SJCRH30 (cell line): Measurements from ENCODE around the gene KRTAP12-3. TPM values are rescaled to one million over a fixed set of nuclear protein-coding genes. Genes with fewer than 3 reads are reported as not detected.
"Not testable (repeated sequence)": the region's sequence is repeated elsewhere in the genome, so short reads cannot be mapped to it uniquely, and the experiment has no call there.

Experiments
- DNase-seq, 2 experiments: peaks; one replicate each; pipeline ENCODE4 v3.0.0-alpha.2; 2015 to 2020
- H3K27ac ChIP-seq: fragments of 250-450 bp; sonication (Bioruptor Pico); 2 replicates; pipeline ENCODE4 v1.5.1; 2020; ENCODE audit warnings: mild to moderate bottlenecking, moderate library complexity
- H3K27me3 ChIP-seq: fragments of 250-450 bp; sonication (Bioruptor Pico); 2 replicates; pipeline ENCODE4 v1.5.1; 2020; ENCODE audit warnings: mild to moderate bottlenecking, moderate library complexity
- H3K36me3 ChIP-seq: fragments of 250-450 bp; sonication (Bioruptor Pico); 2 replicates; pipeline ENCODE4 v1.5.1; 2020; ENCODE audit warnings: mild to moderate bottlenecking, moderate library complexity
- H3K4me1 ChIP-seq: fragments of 250-450 bp; sonication (Bioruptor Pico); 2 replicates; pipeline ENCODE4 v1.5.1; 2020; ENCODE audit warnings: mild to moderate bottlenecking, moderate library complexity
- H3K4me3 ChIP-seq: fragments of 250-450 bp; sonication (Bioruptor Pico); 2 replicates; pipeline ENCODE4 v1.5.1; 2020; ENCODE audit warnings: mild to moderate bottlenecking, moderate library complexity
- H3K9me3 ChIP-seq: fragments of 250-450 bp; sonication (Bioruptor Pico); replicated peaks from 2 replicates; pipeline ENCODE4 v1.5.1; 2020; ENCODE audit warnings: mild to moderate bottlenecking, moderate library complexity
- total RNA-seq: library from RNA; depleted of rRNA; stranded (reverse); fragments of >200 nt; shearing (Covaris generic); gene quantifications from 2 replicates; pipeline ENCODE4 v1.2.3, GENCODE V29; 2014

The KRTAP12-3 gene
- total RNA-seq, 1 experiment from 2014 or later = not detected

DNA sequence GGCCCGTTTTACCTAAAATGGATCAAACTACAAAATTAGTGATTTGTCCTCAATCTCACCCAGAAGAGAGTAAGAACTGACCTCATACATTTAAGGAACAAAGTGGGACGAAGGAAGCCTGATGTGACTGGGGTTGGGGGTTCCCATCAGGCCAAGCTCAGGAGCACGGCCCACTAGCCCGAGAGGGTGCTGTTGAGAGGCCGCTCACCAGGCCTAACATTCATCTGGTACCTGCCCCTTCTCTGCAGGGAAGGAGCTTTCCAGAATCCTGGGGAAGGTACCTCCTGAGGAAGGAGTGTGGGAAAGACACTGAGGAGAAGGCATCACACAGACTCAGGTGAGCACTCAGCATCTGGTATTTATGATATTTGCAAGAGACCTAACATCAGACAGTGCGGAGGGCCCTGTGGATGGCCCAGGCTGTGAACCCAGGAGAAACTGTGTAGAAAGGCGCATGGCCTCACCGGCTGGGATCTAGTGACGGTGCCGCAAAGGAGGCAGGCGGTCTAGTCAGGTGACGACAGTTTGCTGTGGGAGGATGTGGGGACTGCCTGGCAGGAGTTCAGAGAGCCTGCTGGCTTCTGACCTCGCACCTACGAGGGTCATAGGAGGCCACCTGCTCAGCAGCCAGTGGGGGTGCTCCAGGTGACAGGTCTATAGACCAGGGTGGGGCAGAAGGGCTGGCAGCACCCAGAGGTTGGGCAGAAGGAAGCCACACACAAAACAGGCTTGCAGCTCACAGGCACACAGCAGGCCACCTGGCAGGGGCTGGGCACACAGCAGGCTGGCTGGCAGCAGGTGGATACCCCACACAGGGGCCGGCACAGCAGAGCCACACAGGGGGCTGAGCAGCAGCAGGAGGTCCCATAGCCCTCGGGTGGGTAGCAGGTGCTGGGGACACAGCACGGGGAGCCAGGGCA lies 3.8 kb upstream of the KRTAP12-3 start:
- no peaks in the 10 kb centered on the region for H3K27me3 ChIP-seq

GRCh38 chr21:44654576-44655175 lies 3.1 kb upstream of the KRTAP12-3 start, which contains the start of gene KRTAP12-4:
Gene KRTAP12-4 (minus strand): TSS chr21:44654659. CDS start chr21:44654614, 45 bp downstream.
- no peak for DNase-seq
- H3K9me3 ChIP-seq = peaks cover 6% of the 10 kb centered on the region; the same call in 1 of the 2 replicates
- no peak within 1 kb of the TSS for H3K27ac ChIP-seq
- H3K4me3 ChIP-seq = no peak within 1 kb of the TSS
- no peaks in the 10 kb centered on the region for H3K27me3 ChIP-seq
- H3K4me1 ChIP-seq = no peaks in the 10 kb centered on the region
- H3K36me3 ChIP-seq = no peaks in the 10 kb centered on the region

More for the DNA sequence above, 3.8 kb upstream of the KRTAP12-3 start:
- H3K4me3 ChIP-seq = no peak overlapping the region
- peaks cover 1% of the 10 kb centered on the region; the same call in 1 of the 2 replicates for H3K4me1 ChIP-seq
- no peak for DNase-seq
- H3K36me3 ChIP-seq = no peaks in the 10 kb centered on the region
- peaks cover 6% of the 10 kb centered on the region; the same call in 1 of the 2 replicates for H3K9me3 ChIP-seq
- no peak overlapping the region for H3K27ac ChIP-seq

DNA sequence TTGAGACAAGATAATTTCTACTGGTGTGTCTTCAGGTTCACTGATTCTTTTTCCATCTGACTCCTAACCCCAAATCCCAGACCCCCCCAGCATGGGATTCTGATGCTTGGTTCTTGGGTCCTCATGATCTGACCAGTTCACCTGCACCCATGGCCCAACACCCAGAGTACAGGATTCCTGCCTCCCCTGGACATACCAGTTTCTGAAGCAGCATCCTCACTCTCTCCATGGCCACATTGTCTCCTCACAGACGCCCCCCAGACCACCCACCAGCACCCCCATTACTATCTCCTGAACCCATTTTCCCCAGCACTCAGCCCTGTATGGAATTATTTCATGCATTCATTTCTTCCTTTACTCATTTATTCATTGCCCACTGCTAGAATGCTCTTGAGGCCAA lies 864 bp upstream of the KRTAP12-3 start:
- Histone ChIP-seq H3K4me1 (no peaks in the 10 kb centered on the region), H3K4me3 (no peak overlapping the region), H3K27me3 (no peaks in the 10 kb centered on the region), H3K36me3 (no peaks in the 10 kb centered on the region), H3K9me3 (peaks cover 6% of the 10 kb centered on the region; the same call in 1 of the 2 replicates), H3K27ac (no peak overlapping the region)
- DNase-seq = no peak

DNA sequence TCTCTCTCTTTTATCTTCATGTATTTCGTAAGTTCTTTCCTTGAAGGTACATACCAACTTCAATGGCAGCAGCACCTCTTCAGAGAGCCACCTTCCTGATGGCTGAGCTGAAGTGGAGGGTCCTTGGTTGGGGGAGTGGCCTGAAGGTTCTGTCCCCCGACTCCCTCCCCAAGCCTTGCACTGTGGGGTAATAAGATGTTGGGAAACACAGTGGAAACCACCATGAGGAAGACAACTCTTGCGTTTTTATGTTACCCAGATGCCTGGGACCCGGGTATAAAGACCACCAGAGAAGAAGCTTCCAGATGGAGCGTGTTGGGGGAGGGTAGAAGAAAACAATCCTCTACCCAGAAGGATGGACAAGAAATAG lies 794 bp downstream of the KRTAP12-3 start:
- no peak overlapping the region for H3K4me3 ChIP-seq
- no peaks in the 10 kb centered on the region for H3K27me3 ChIP-seq
- no peaks in the 10 kb centered on the region for H3K4me1 ChIP-seq
- DNase-seq = no peak
- no peaks in the 10 kb centered on the region for H3K36me3 ChIP-seq
- H3K9me3 ChIP-seq = peaks cover 6% of the 10 kb centered on the region; the same call in 1 of the 2 replicates
- no peak overlapping the region for H3K27ac ChIP-seq

DNA sequence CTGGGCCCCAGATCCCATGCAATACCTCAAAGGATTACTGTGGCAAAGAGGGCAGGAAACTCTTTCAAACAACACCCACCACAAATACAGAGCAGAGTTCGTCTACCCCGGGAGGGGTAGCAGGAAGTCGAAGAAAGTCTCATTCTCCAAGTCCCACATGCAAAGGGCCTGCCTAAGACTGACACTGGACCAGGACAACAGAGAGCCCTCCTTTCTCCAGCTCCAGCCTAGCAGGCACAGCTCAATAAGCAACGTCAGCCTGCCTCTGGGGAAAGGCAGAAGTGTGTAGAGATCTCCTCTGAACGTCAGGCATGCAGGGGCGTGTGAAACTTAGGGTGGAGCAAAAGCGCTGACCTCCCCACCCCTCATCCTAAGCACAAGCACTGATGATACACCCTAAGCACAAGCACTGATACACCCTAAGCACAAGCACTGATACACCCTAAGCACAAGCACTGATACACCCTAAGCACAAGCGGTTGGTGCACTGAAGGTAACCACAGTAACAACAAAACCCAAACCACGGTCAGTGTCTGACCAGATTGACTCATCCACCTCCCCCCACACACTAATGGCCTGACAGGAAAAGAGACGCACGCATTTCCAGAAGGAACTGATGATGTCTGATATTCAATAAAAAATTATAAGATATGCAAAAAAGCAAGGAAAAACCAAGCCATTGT lies 1.3 kb downstream of the KRTAP12-3 start:
- no peak for DNase-seq

GRCh38 chr21:44661567-44661966 lies 3.8 kb downstream of the KRTAP12-3 start:
- H3K9me3 ChIP-seq, H3K36me3 ChIP-seq, H3K27ac ChIP-seq, H3K4me1 ChIP-seq, H3K4me3 ChIP-seq, DNase-seq, H3K27me3 ChIP-seq: not testable (repeated sequence)

More for the DNA sequence above, 1.3 kb downstream of the KRTAP12-3 start:
- Histone ChIP-seq H3K9me3 (peaks cover 6% of the 10 kb centered on the region; the same call in 1 of the 2 replicates), H3K27me3 (no peaks in the 10 kb centered on the region), H3K27ac (no peak overlapping the region), H3K36me3 (no peaks in the 10 kb centered on the region), H3K4me3 (no peak overlapping the region), H3K4me1 (no peaks in the 10 kb centered on the region)

GRCh38 chr21:44664691-44665090 lies 7.0 kb downstream of the KRTAP12-3 start:
- DNase-seq = no peak

GRCh38 chr21:44666401-44667320 lies 8.9 kb downstream of the KRTAP12-3 start, which contains the start of gene KRTAP12-2:
Gene KRTAP12-2 (minus strand): TSS chr21:44666927. CDS start chr21:44666886, 41 bp downstream.
- no peaks in the 10 kb centered on the region for H3K4me1 ChIP-seq
- H3K36me3 ChIP-seq = no peaks in the 10 kb centered on the region
- no peak within 1 kb of the TSS for H3K4me3 ChIP-seq
- no peaks in the 10 kb centered on the region for H3K27me3 ChIP-seq
- no peak within 1 kb of the TSS for H3K27ac ChIP-seq
- DNase-seq = no peak
- H3K9me3 ChIP-seq = 0 out of 2 replicates have a peak, but pooled peaks cover 3% of the 10 kb centered on the region

More at GRCh38 chr21:44664691-44665090, 7.0 kb downstream of the KRTAP12-3 start:
- H3K4me1 ChIP-seq = no peaks in the 10 kb centered on the region
- no peak overlapping the region for H3K4me3 ChIP-seq
- H3K27me3 ChIP-seq = no peaks in the 10 kb centered on the region
- 0 out of 2 replicates have a peak, but pooled peaks cover 3% of the 10 kb centered on the region for H3K9me3 ChIP-seq
- no peaks in the 10 kb centered on the region for H3K36me3 ChIP-seq
- no peak overlapping the region for H3K27ac ChIP-seq

DNA sequence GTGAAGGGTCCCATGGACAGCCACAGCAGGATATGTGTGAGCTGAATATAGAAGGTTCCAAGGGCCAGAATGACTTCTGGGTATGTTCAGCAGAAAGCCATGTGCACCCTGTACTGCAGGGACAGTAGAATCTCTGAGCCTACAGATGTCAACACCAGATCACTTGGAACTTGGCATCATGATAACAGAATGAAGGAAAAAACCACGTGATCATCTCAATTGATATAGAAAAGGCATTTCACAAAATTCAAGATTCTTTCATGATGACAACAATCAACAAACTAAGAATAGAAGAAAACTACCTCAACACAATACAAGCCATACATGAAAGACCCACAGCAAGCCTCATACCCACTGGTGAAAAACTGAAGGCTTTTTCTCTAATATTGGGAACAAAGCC lies 9.9 kb downstream of the KRTAP12-3 start:
- Histone ChIP-seq H3K9me3 (0 out of 2 replicates have a peak, but pooled peaks cover 3% of the 10 kb centered on the region), H3K27me3 (no peaks in the 10 kb centered on the region), H3K36me3 (no peaks in the 10 kb centered on the region), H3K27ac (no peak overlapping the region), H3K4me1 (no peaks in the 10 kb centered on the region), H3K4me3 (no peak overlapping the region)
- DNase-seq = no peak

DNA sequence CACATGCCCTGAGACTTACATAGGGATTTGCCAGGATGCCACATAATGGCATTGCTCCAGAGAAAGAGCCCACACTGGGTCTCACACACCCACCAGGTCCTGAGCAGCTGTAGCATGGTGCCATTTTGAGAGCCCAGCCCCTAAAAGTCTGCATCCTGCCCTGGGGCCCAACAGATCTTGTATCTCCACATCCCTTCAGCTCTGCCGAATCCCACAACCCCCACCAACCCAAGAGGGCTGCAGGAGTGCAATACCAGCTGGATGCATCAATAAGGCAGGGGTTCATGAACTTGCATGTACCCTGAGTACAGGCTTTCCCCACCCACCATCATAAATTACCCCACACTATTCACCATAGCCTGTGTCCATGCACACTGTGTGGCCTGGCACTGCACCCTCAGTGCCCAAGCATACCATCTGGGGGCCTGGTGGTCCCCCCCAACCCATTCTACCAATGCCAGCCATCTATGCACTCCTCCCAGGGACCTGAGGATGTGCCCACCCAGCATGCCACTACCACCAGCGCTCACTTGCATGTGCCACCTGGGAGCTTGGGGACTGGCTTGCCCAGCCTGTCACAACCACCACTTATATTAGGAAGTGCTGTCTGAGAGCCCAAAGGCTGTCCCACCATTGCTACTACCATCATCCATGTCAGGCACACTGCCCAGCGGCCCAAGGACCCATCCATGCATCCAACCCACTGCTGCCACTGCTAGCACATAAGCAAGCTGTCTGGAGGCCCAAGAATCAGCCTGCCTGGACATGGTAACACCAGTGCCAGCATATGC lies 13.1 kb downstream of the KRTAP12-3 start:
- no peak overlapping the region for H3K4me3 ChIP-seq
- DNase-seq = no peak
- H3K4me1 ChIP-seq = no peaks in the 10 kb centered on the region
- H3K9me3 ChIP-seq = 0 out of 2 replicates have a peak, but pooled peaks cover 3% of the 10 kb centered on the region
- no peaks in the 10 kb centered on the region for H3K27me3 ChIP-seq
- no peaks in the 10 kb centered on the region for H3K36me3 ChIP-seq
- no peak overlapping the region for H3K27ac ChIP-seq

DNA sequence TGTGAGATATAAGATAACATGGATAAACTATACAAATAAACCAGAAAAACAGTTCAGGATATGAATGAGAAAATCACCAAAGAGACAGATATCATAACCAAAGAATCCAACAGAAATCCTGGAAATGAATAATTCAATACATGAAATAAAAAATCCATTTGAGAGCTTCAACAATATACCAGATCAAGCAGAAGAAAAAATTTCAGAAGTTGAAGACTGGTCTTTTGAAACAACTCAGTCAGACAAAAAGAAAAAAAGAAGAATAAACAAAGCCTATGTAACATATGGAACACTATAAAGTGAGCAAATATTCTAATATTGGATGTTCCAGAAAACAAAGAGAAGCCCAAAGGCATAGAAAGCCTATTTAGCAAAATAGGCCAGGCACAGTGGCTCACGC lies 14.2 kb downstream of the KRTAP12-3 start:
- Histone ChIP-seq H3K4me3 (no peak overlapping the region), H3K27me3 (no peaks in the 10 kb centered on the region), H3K27ac (no peak overlapping the region), H3K9me3 (0 out of 2 replicates have a peak, but pooled peaks cover 3% of the 10 kb centered on the region), H3K4me1 (no peaks in the 10 kb centered on the region), H3K36me3 (no peaks in the 10 kb centered on the region)
- DNase-seq = no peak

DNA sequence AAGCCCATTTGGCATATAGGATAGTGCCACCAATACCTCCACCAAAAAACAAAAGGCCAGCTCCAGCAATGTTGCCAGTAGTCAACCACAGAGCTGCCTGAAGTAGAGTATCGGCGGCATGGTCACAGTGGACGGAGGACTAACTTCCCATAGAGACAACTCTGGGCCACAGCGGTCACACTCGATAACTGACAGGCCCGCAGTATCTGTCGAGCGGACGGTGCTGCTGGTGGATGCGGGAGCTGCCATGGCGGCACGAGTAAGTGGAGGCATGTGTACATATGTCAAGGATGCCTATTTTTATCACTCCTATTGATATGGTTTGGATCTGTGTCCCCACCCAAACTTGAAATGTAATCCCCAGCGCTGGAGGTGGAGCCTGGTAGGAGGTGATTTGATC lies 20.1 kb downstream of the KRTAP12-3 start:
- no peaks in the 10 kb centered on the region for H3K27me3 ChIP-seq

GRCh38 chr21:44681152-44681551 lies 23.4 kb downstream of the KRTAP12-3 start:
- Histone ChIP-seq H3K4me1 (no peaks in the 10 kb centered on the region), H3K9me3 (no peaks in the 10 kb centered on the region; the same call in 1 of the 2 replicates), H3K27ac (no peak overlapping the region), H3K36me3 (no peaks in the 10 kb centered on the region), H3K27me3 (no peaks in the 10 kb centered on the region), H3K4me3 (no peak overlapping the region)
- no peak for DNase-seq

More for the DNA sequence above, 20.1 kb downstream of the KRTAP12-3 start:
- Histone ChIP-seq H3K4me3 (no peak overlapping the region), H3K4me1 (no peaks in the 10 kb centered on the region), H3K36me3 (no peaks in the 10 kb centered on the region), H3K9me3 (peaks cover 1% of the 10 kb centered on the region; the same call in 1 of the 2 replicates), H3K27ac (no peak overlapping the region)
- no peak for DNase-seq
